Testis (tissue), 3 donors: Measurements from ENCODE around the gene MYH11. TPM values are rescaled to one million over a fixed set of nuclear protein-coding genes. Genes with fewer than 3 reads are reported as not detected.

ENCODE experiments used
- DNase-seq: peaks from one replicate; pipeline ENCODE4 v3.0.0-alpha.2; 2019
- H3K27ac ChIP-seq, 2 donors: fragments of 200-600 bp; sonication (generic); one replicate each; pipeline ENCODE4 v1.5.1; 2019
- H3K27me3 ChIP-seq: fragments of 200-600 bp; sonication (generic); one replicate; pipeline ENCODE4 v1.5.1; 2019
- H3K36me3 ChIP-seq: fragments of 200-600 bp; sonication (generic); one replicate; pipeline ENCODE4 v1.5.1; 2017; ENCODE audit warnings: low read depth; ENCODE audit errors: missing control alignments
- H3K4me1 ChIP-seq: fragments of 200-600 bp; sonication (generic); one replicate; pipeline ENCODE4 v1.5.1; 2019
- H3K4me3 ChIP-seq, 2 donors: fragments of 200-600 bp; sonication (generic); one replicate each; pipeline ENCODE4 v1.5.1; 2017 to 2019
- H3K9me3 ChIP-seq: fragments of 200-600 bp; sonication (generic); one replicate; pipeline ENCODE4 v1.5.1; 2017
- POLR2A ChIP-seq: fragments of 450-650 bp; IDR thresholded peaks from one replicate; pipeline ENCODE4 v1.6.1; 2017; ENCODE audit warnings: antibody characterized with exemption, mild to moderate bottlenecking, moderate library complexity
- WGBS, 2 donors: methylation state at CpG; one replicate each; pipeline ENCODE4 v1.1.5; 2018; 5-methylcytosine and 5-hydroxymethylcytosine counted together
- intact Hi-C: fragments of 100-400 bp; cut with DNase I; formaldehyde crosslinking; loops from one replicate; pipeline ENCODE4 v1.15.1; 2023; ENCODE audit warnings: low total_unique reads
- polyA plus RNA-seq: library from polyadenylated mRNA; stranded (reverse); fragments of 350-450 nt; fragmentation: Illumina TruSeq; extraction: RNeasy Lipid Tissue Mini Kit (QIAGEN cat#74804); gene quantifications from one replicate; pipeline ENCODE4 v1.2.3, GENCODE V29; 2014; ENCODE audit warnings: low read depth, low replicate concordance; ENCODE audit not compliant: insufficient read depth
- total RNA-seq, 2 donors: library from RNA; depleted of rRNA; stranded (reverse); fragments of >200 nt; gene quantifications; one replicate each; pipeline ENCODE4 v1.2.3, GENCODE V29; 2016
- TF ChIP-seq, protein P1 (sequence below), 3 experiments: fragments of 450-650 bp in 2 of 3; fragments of 200-600 bp in 1 of 3; sonication (generic) in 1 of 3; IDR thresholded peaks; one replicate each; pipeline ENCODE4 v1.5.1; 2016 to 2019; ENCODE audit warnings: antibody characterized with exemption in 3 of 3, mild to moderate bottlenecking in 2 of 3, moderate library complexity in 1 of 3

MYH11 gene
- total and polyA plus RNA-seq, 3 donors from 2014 or later, result 263 to 276 (median 271) TPM

DNA sequence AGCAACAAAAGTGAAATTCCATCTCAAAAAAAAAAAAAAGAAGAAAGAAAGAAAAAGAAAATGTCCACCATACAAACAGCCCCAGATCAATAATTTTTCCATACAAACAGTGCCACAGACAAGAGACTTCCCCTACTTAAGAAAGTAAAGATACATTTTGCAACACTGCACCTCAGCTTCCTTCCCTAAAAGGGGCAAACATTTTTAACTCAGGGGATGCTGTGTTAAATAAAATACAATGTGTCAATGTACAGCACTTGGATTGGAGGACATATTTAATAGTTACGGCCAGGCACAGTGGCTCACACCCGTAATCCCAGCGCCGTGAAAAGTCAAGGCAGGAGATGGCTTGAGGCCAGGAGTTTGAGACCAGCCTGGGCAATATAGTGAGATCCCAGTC, 22.3 kb downstream of the MYH11 start:
- H3K9me3 ChIP-seq, result no peaks in the 10 kb centered on the region
- intact Hi-C loops, result no loop called here
- 37 to 61% methylated on average over 4 of the region's 4 CpGs for WGBS, 2 donors
- no peaks in the 10 kb centered on the region for H3K27me3 ChIP-seq
- peak; percentile 25 for DNase-seq
- no peak overlapping the region for H3K4me3 ChIP-seq
- no peaks in the 10 kb centered on the region for H3K36me3 ChIP-seq
- peaks cover 10% of the 10 kb centered on the region for H3K4me1 ChIP-seq
- peak overlapping the region in 1 of 2 donors; percentile 54 for H3K27ac ChIP-seq
- TF ChIP-seq, protein P1, sequence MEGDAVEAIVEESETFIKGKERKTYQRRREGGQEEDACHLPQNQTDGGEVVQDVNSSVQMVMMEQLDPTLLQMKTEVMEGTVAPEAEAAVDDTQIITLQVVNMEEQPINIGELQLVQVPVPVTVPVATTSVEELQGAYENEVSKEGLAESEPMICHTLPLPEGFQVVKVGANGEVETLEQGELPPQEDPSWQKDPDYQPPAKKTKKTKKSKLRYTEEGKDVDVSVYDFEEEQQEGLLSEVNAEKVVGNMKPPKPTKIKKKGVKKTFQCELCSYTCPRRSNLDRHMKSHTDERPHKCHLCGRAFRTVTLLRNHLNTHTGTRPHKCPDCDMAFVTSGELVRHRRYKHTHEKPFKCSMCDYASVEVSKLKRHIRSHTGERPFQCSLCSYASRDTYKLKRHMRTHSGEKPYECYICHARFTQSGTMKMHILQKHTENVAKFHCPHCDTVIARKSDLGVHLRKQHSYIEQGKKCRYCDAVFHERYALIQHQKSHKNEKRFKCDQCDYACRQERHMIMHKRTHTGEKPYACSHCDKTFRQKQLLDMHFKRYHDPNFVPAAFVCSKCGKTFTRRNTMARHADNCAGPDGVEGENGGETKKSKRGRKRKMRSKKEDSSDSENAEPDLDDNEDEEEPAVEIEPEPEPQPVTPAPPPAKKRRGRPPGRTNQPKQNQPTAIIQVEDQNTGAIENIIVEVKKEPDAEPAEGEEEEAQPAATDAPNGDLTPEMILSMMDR (IDR thresholded peaks at IDR 0.05), result no peak
- no peak for TF ChIP-seq POLR2A

DNA sequence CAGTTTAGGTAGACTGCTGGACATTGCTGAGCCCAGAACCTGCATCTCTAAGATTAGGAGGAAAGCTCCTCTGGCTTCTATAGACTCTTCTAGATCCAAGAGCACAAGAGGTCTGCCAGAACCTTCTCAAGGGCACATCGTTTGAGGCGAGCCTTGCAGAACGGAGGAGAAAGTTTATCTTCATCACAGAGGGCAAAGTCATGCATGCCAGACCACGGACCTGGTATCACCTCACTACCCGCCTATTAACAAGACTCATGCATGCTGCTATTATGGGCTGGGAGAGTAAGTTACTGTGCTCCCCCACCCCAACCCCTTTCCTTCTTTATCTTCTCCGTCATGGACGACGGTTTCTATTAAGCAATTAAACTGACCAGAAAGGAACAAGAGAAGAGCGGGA, 23.3 kb downstream of the MYH11 start:
- TF ChIP-seq, protein P1 (IDR thresholded peaks at IDR 0.05), result no peak
- TF ChIP-seq POLR2A, result no peak
- Histone ChIP-seq H3K9me3 (no peaks in the 10 kb centered on the region), H3K27me3 (no peaks in the 10 kb centered on the region), H3K36me3 (no peaks in the 10 kb centered on the region), H3K27ac (peak overlapping the region; percentile 9 to 54), H3K4me3 (no peak overlapping the region), H3K4me1 (peaks cover 10% of the 10 kb centered on the region)
- 50 to 52% methylated on average over 9 of the region's 9 CpGs for WGBS, 2 donors
- no peak for DNase-seq
- intact Hi-C loops, result no loop called here

DNA sequence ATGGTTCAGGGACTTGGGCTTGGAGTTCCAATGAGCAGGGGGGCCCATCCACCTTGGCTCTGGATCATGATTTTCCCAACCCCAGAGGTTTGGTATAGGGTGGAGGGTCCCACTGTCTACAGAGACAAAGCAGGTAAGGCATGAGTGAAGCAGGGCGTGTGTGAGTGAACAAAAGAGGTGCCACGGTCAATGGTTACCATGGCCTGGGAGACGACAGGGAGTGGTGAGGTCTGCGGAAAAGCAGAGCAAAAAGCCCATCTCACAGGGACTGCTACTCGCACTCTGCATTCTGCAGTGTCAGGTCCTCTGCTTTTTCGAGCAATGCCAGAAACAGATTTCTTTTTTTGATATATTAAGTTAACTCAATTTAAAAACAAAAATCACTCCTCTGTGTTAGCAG, 24.6 kb downstream of the MYH11 start:
- no peak for DNase-seq
- intact Hi-C loops, result no loop called here
- Histone ChIP-seq H3K4me3 (no peak overlapping the region), H3K27me3 (no peaks in the 10 kb centered on the region), H3K36me3 (no peaks in the 10 kb centered on the region), H3K4me1 (peaks cover 10% of the 10 kb centered on the region), H3K9me3 (no peaks in the 10 kb centered on the region), H3K27ac (peak overlapping the region in 1 of 2 donors; percentile 18)
- WGBS, 2 donors, result 91 to 96% methylated on average over 6 of the region's 6 CpGs
- no peak for TF ChIP-seq POLR2A
- TF ChIP-seq, protein P1 (IDR thresholded peaks at IDR 0.05), result no peak

DNA sequence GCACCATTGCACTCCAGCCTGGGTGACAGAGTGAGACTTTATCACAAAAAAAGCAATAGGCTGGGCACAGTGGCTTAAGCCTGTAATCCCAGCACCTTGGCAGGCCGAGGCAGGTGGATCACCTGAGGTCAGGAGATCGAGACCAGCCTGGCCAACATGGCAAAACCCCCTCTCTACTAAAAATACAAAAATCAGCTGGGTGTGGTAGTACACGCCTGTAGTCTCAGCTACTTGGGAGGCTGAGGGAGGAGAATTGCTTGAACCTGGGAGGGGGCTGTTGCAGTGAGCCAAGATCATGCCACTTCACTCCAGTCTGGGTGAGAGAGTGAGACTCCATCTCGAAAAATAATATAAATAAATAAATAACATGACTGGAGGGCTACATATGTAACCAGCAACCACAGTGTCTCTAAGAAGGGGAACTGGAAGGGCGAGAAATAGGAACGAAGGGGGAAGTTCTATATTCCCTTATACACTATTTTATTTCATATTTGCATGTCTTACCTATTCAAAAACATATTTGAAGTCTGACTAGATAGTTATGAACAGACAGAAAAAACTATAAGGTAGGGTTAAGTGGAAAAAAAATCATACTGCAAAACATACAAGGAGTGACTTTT, 25.9 kb downstream of the MYH11 start:
- H3K36me3 ChIP-seq, result no peaks in the 10 kb centered on the region
- intact Hi-C loops, result no loop called here
- H3K4me1 ChIP-seq, result peaks cover 10% of the 10 kb centered on the region
- TF ChIP-seq, protein P1 (IDR thresholded peaks at IDR 0.05), result no peak
- no peak for TF ChIP-seq POLR2A
- H3K4me3 ChIP-seq, result no peak overlapping the region
- no peak overlapping the region for H3K27ac ChIP-seq
- no peaks in the 10 kb centered on the region for H3K27me3 ChIP-seq
- no peaks in the 10 kb centered on the region for H3K9me3 ChIP-seq
- no peak for DNase-seq
- WGBS, 2 donors, result 81 to 93% methylated on average over 6 of the region's 6 CpGs

DNA sequence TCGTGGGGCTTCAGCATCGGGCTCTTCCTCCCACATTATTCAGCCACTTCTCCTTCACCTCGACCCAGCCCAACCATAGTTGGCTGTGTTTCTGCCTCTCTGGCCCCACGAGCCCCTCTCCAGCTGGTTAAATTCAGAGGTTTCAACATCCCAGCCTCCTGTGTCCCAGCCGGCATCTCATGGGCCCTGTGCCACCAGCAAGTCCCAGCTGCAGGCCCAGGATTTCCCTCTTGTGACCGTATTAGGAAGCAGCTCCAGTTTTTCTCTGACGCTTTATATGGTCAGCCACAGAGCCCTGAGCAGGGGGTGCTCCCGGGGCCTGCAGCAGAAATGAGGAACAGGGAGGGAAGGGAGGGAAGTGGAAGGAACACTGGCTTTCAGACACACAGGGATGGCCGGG, 27.4 kb downstream of the MYH11 start:
- DNase-seq, result peak; percentile 78
- no peak for TF ChIP-seq POLR2A
- TF ChIP-seq, protein P1 (IDR thresholded peaks at IDR 0.05), result no peak
- whole genome bisulfite sequencing, 2 donors, result 38 to 46% methylated on average over 9 of the region's 9 CpGs
- intact Hi-C loops, result no loop called here
- Histone ChIP-seq H3K27ac (peak overlapping the region in 1 of 2 donors; percentile 79), H3K27me3 (no peaks in the 10 kb centered on the region), H3K4me3 (no peak overlapping the region), H3K9me3 (no peaks in the 10 kb centered on the region), H3K4me1 (peaks cover 7% of the 10 kb centered on the region), H3K36me3 (no peaks in the 10 kb centered on the region)
